ENCODE measurements around the gene KCNJ1.

The KCNJ1 gene

DNA sequence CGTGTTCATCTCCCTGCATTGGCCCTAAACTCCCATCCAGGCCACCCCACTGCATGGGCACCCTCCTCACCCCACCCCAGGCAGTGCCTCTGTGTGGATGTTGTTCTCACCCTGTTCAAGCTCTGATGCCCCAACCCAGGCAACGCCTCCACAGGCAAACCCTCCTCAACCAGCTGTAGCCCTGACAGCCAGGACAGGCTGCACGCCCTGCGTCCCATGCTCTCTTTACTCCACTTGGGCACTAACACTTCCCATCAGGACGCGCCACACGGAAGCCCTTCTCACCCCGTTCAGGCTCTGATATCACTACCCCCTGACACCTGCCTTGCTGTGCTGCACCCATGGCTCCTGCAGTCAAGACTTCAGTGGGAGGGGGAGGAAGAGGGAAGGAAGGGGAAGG is 47.9 kb downstream of the KCNJ1 start:
- DNase-seq, result no peak

GRCh38 chr11:128814856-128815705 is 52.0 kb downstream of the KCNJ1 start:
- DNase-seq, result no peak

DNA sequence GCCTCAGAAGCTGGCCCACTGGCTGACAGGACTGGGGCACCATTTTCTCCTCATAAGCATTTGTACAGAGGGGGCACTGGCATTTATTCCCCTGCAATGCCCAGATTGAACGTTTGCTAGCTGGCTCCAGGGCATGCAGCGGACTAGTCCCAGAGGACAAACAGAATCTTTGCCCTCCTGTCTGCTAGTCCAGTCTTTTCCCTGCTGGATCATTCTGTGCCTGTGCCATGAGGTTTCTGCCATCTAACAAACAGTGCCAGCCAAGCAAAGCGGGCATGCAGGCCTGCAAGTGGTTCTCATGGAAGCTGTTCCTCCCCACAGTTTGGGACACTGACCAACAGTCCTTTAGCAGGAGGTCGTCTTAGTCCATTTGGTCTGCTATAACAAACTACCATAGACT is 53.4 kb downstream of the KCNJ1 start:
- no peak for DNase-seq

- DNase-seq, result no peak
These were observed 56.1 kb downstream of the KCNJ1 start for GRCh38 chr11:128810784-128811514.

- no peak for DNase-seq
These were observed 58.0 kb downstream of the KCNJ1 start for GRCh38 chr11:128809128-128809527.

GRCh38 chr11:128807909-128808308 is 59.2 kb downstream of the KCNJ1 start:
- no peak for DNase-seq

DNA sequence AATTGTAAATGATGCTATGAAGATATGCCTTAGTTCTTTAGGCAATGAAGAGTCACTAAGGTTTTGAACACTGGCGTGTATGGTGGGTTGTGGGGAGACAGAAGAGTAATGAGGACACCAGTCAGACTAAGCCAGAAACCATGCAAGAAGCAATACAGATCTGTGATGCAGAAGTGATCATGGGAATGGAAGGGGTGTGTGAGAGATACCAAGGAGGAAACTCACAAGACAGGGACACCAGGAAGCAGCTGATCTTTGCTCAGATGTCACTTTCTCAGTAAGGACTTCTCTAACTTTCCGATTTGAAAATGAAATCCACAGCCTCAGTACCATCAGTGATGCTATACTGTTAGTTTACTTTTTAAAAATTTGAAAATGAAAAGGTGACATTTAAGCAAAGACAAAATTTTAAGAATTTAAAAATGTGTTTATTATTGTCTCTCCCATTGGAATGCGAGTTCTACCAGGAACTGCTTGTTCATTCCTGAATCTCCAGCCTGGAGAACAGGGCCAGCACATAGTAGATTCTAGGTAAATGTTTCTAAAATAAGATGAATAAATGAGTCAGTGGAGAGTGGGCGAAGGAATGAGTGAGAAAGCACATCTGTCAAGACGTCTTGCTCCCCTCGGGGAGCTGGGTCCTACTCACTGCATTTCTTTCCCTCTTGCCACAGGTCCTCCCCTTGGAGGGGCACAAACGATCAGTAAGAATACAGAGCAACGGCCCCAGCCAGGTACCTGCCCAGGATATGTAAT is 60.4 kb downstream of the KCNJ1 start:
- DNase-seq, result no peak

GRCh38 chr11:128804481-128804880 is 62.6 kb downstream of the KCNJ1 start:
- no peak for DNase-seq

GRCh38 chr11:128803449-128804245 is 63.4 kb downstream of the KCNJ1 start:
- no peak for DNase-seq

- DNase-seq, result no peak
These were observed 64.1 kb downstream of the KCNJ1 start for GRCh38 chr11:128803011-128803410.

DNA sequence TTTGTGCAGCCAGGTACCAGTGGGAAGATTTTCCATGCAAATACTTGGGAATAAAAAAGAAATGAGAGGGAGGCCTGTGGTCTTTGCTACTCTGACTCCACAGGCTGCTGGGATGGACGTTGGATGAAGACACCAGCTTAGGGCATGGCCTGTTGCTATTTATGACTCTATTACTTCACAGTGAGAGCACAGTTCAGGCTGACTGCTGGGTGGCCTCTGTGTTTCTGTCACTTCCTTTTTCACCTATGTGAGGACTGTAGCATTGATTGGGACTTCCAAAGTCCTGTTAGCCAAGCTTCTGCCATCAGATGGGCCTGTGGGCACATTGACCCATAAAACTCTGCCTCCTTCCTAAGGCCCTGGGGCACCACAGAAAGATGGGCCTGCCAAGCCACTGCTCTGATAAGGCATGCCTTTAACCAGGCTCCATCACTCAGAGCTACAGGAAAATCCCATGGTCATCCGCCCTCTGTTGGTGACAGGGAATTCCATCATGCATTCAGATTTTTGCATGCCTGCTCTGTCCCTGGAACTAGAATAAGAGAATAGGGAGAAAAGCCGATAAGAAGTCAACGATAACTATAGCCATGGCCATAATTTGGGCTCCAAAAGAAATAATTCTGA is 64.6 kb downstream of the KCNJ1 start:
- no peak for DNase-seq

- no peak for DNase-seq
These were observed 66.2 kb downstream of the KCNJ1 start for GRCh38 chr11:128800871-128801417.

GRCh38 chr11:128796270-128796669 is 70.8 kb downstream of the KCNJ1 start:
- no peak for DNase-seq

GRCh38 chr11:128790196-128790595 is 76.9 kb downstream of the KCNJ1 start:
- no peak for DNase-seq

GRCh38 chr11:128789497-128790150 is 77.5 kb downstream of the KCNJ1 start:
- no peak for DNase-seq
